ENCODE data around the gene PHACTR2.

The PHACTR2 gene

GRCh38 chr6:143743301-143744166, 65.8 kb downstream of the PHACTR2 start:
- no peak for TF ChIP-seq CTCF (IDR thresholded peaks at IDR 0.05; ENCODE audit: low read depth, low read length)
- Histone ChIP-seq H3K4me1 (no peaks in the 10 kb centered on the region), H3K9me3 (no peaks in the 10 kb centered on the region), H3K27me3 (peaks cover 7% of the 10 kb centered on the region; the same call in 1 of the 2 replicates), H3K36me3 (no peaks in the 10 kb centered on the region), H3K4me3 (ENCODE audit: low read depth, low read length) (no peak overlapping the region)
- DNase-seq, result no peak

GRCh38 chr6:143744551-143745165, 66.9 kb downstream of the PHACTR2 start:
- Histone ChIP-seq H3K27me3 (peaks cover 17% of the 10 kb centered on the region), H3K36me3 (no peaks in the 10 kb centered on the region), H3K4me3 (ENCODE audit: low read depth, low read length) (no peak overlapping the region), H3K9me3 (no peaks in the 10 kb centered on the region), H3K4me1 (no peaks in the 10 kb centered on the region)
- no peak for DNase-seq
- TF ChIP-seq CTCF (IDR thresholded peaks at IDR 0.05; ENCODE audit: low read depth, low read length), result no peak

GRCh38 chr6:143745166-143746133, 67.7 kb downstream of the PHACTR2 start:
- Histone ChIP-seq H3K9me3 (no peaks in the 10 kb centered on the region), H3K4me1 (no peaks in the 10 kb centered on the region), H3K27me3 (peaks cover 22% of the 10 kb centered on the region), H3K4me3 (ENCODE audit: low read depth, low read length) (no peak overlapping the region), H3K36me3 (no peaks in the 10 kb centered on the region)
- DNase-seq, result no peak
- no peak for TF ChIP-seq CTCF (IDR thresholded peaks at IDR 0.05; ENCODE audit: low read depth, low read length)

GRCh38 chr6:143746202-143747119, 68.7 kb downstream of the PHACTR2 start:
- Histone ChIP-seq H3K4me1 (no peaks in the 10 kb centered on the region), H3K27me3 (peaks cover 22% of the 10 kb centered on the region), H3K36me3 (no peaks in the 10 kb centered on the region), H3K9me3 (no peaks in the 10 kb centered on the region), H3K4me3 (ENCODE audit: low read depth, low read length) (no peak overlapping the region)
- no peak for TF ChIP-seq CTCF (IDR thresholded peaks at IDR 0.05; ENCODE audit: low read depth, low read length)
- no peak for DNase-seq

GRCh38 chr6:143747347-143747842, 69.6 kb downstream of the PHACTR2 start:
- peaks cover 22% of the 10 kb centered on the region for H3K27me3 ChIP-seq
- TF ChIP-seq CTCF (IDR thresholded peaks at IDR 0.05; ENCODE audit: low read depth, low read length), result no peak
- DNase-seq, result no peak
- no peaks in the 10 kb centered on the region for H3K36me3 ChIP-seq
- no peaks in the 10 kb centered on the region for H3K9me3 ChIP-seq
- H3K4me3 ChIP-seq (ENCODE audit: low read depth, low read length), result no peak overlapping the region
- H3K4me1 ChIP-seq, result no peaks in the 10 kb centered on the region

Data from BE2C (cell line).